Tibial nerve (tissue), 4 donors: ENCODE results near the gene ALDH7A1. TPM values are rescaled to one million over a fixed set of nuclear protein-coding genes. Genes with fewer than 3 reads are reported as not detected.

Experiments used
- DNase-seq, 2 donors: peaks; one replicate each; pipeline ENCODE4 v3.0.0-alpha.2; 2019; ENCODE audit warnings: low spot score in 2 of 2
- H3K27ac ChIP-seq, 4 donors: fragments of 200-600 bp; sonication (generic) in 3 of 4; one replicate each; pipeline ENCODE4 v1.5.1; 2017 to 2019; ENCODE audit warnings: mild to moderate bottlenecking in 1 of 4
- H3K27me3 ChIP-seq, 2 donors: fragments of 200-600 bp; sonication (generic) in 1 of 2; one replicate each; pipeline versions ENCODE4 v1.5.1 to v1.6.0; 2017 to 2019
- H3K36me3 ChIP-seq, 3 donors: fragments of 200-600 bp; sonication (generic); one replicate each; pipeline ENCODE4 v1.5.1; 2018 to 2019
- H3K4me1 ChIP-seq, 4 donors: fragments of 200-600 bp; sonication (generic) in 3 of 4; one replicate each; pipeline ENCODE4 v1.5.1; 2017 to 2019
- H3K4me3 ChIP-seq, 4 donors: fragments of 200-600 bp; sonication (generic) in 3 of 4; one replicate each; pipeline ENCODE4 v1.5.1; 2017 to 2019; ENCODE audit warnings: mild to moderate bottlenecking in 1 of 4, moderate library complexity in 1 of 4
- H3K9me3 ChIP-seq, 4 donors: fragments of 200-600 bp; sonication (generic) in 3 of 4; one replicate each; pipeline ENCODE4 v1.5.1; 2017 to 2019
- EP300 ChIP-seq, 2 donors: sonication (generic); formaldehyde crosslinking; IDR thresholded peaks; one replicate each; pipeline ENCODE4 v1.6.1; 2017; ENCODE audit warnings: antibody characterized with exemption in 2 of 2, mild to moderate bottlenecking in 1 of 2
- POLR2A ChIP-seq, 2 donors: fragments of 450-650 bp; IDR thresholded peaks; one replicate each; pipeline ENCODE4 v1.6.1; 2017; ENCODE audit warnings: antibody characterized with exemption in 2 of 2, mild to moderate bottlenecking in 2 of 2, moderate library complexity in 2 of 2
- WGBS, 2 donors: methylation state at CpG; one replicate each; pipeline ENCODE4 v1.1.5; 2018; 5-methylcytosine and 5-hydroxymethylcytosine counted together
- total RNA-seq, 4 donors: library from RNA; depleted of rRNA; stranded (reverse); fragments of >200 nt; gene quantifications; one replicate each; pipeline ENCODE4 v1.1.0, GENCODE V29; 2016
- TF ChIP-seq, protein P1 (sequence below), 5 experiments: fragments of 200-600 bp in 3 of 5; fragments of 450-650 bp in 2 of 5; sonication (generic) in 3 of 5; IDR thresholded peaks; one replicate each; pipeline ENCODE4 v1.5.1; 2016 to 2019; ENCODE audit warnings: antibody characterized with exemption in 5 of 5, mild to moderate bottlenecking in 3 of 5, moderate library complexity in 2 of 5

ALDH7A1 gene
- total RNA-seq, 4 donors from 2014 or later = 20.7 to 41.0 (median 32.9) TPM

DNA sequence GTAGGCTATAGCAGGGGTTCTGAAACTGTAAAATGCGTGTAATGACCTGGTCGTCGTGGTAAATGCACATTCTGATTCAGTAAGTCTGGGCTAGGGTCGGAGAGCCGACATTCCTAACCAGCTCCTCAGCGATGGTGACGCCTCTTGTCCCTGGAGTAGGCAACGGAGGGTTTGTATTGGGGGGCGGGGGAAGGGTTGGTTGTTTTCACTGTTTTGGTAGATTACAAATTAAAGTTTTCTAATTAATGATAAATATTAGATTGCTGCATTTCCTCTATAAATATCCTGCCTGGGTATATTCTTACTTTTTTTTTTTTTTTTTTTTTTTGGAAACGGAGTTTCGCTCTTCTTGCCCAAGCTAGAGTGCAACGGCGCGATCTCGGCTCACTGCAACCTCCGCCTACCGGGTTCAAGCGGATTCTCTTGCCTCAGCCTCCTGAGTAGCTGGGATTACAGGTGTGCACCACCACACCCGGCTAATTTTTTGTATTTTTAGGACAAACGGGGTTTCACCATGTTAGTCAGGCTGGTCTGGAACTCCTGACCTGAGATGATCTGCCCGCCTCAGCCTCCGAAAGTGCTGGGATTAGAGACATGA is 566 bp upstream of the ALDH7A1 start:
- peaks cover 0 to 17% (median 8%) of the 10 kb centered on the region in 4 donors for H3K4me1 ChIP-seq
- DNase-seq = no peak
- H3K9me3 ChIP-seq = no peaks in the 10 kb centered on the region
- 59 to 61% methylated on average over 22 of the region's 22 CpGs for WGBS, 2 donors
- peaks cover 0 to 17% (median 0%) of the 10 kb centered on the region in 3 donors for H3K36me3 ChIP-seq
- no peaks in the 10 kb centered on the region for H3K27me3 ChIP-seq
- TF ChIP-seq, protein P1, sequence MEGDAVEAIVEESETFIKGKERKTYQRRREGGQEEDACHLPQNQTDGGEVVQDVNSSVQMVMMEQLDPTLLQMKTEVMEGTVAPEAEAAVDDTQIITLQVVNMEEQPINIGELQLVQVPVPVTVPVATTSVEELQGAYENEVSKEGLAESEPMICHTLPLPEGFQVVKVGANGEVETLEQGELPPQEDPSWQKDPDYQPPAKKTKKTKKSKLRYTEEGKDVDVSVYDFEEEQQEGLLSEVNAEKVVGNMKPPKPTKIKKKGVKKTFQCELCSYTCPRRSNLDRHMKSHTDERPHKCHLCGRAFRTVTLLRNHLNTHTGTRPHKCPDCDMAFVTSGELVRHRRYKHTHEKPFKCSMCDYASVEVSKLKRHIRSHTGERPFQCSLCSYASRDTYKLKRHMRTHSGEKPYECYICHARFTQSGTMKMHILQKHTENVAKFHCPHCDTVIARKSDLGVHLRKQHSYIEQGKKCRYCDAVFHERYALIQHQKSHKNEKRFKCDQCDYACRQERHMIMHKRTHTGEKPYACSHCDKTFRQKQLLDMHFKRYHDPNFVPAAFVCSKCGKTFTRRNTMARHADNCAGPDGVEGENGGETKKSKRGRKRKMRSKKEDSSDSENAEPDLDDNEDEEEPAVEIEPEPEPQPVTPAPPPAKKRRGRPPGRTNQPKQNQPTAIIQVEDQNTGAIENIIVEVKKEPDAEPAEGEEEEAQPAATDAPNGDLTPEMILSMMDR (IDR thresholded peaks at IDR 0.05) = no peak
- TF ChIP-seq POLR2A (IDR thresholded peaks at IDR 0.05) (no peak), EP300 (IDR thresholded peaks at IDR 0.05) (no peak)
- H3K27ac ChIP-seq = peak overlapping the region; percentile 48 to 85 (median 71)
- peak overlapping the region; percentile 54 to 65 (median 58) for H3K4me3 ChIP-seq

DNA sequence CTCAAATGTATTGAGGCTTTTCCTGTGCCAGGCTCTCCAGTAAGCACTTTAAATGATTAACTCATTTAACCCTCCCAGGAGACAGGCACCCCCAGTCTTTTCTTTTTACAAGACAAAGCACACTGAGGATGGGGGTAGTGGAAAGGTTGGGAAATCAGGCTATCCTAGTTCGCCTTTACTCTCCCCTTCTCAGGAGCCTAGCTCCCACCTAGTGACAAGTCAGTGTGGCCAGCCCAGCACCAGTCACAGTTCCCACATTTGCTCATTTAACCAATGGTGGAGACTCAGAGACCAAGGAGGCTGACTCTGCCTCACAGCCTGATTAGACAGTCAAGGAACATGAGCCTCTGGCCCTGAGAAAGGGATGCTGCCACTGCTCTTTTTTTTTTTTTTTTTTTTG is 3.5 kb downstream of the ALDH7A1 start:
- TF ChIP-seq, protein P1 (IDR thresholded peaks at IDR 0.05) = no peak
- TF ChIP-seq EP300 (IDR thresholded peaks at IDR 0.05) (no peak), POLR2A (IDR thresholded peaks at IDR 0.05) (no peak)
- Histone ChIP-seq H3K27ac (no peak overlapping the region), H3K27me3 (no peaks in the 10 kb centered on the region), H3K9me3 (no peaks in the 10 kb centered on the region), H3K4me1 (peaks cover 0 to 24% (median 8%) of the 10 kb centered on the region in 4 donors), H3K4me3 (no peak overlapping the region), H3K36me3 (peaks cover 0 to 56% (median 3%) of the 10 kb centered on the region in 3 donors)
- DNase-seq = no peak
- 88 to 91% methylated on average over 1 of the region's 1 CpG for WGBS, 2 donors

DNA sequence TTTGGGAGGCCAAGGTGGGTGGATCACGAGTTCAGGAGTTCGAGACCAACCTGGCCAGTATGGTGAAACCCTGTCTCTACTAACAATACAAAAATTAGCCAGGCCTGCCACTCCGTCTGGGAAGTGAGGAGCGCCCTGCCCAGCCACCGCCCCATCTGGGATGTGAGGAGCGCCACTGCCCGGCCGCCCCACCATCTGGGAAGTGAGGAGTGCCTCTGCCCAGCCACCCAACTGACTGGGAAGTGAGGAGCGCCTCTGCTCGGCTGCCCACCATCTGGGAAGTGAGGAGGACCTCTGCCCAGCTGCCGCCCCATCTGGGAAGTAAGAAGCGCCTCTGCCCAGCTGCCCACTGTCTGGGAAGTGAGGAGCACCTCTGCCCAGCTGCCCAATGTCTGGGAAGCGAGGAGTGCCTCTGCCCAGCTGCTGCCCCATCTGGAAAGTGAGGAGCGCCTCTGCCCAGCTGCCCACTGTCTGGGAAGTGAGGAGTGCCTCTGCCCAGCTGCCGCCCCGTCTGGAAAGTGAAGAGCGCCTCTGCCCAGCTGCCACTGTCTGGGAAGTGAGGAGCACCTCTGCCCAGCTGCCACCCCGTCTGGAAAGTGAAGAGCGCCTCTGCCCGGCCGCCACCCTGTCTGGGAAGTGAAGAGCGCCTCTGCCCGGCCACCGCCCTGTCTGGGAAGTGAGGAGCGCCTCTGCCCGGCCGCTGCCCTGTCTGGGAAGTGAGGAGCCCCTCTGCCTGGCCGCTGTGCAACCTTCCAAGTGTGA is 5.3 kb downstream of the ALDH7A1 start:
- TF ChIP-seq, protein P1 (IDR thresholded peaks at IDR 0.05) = no peak
- TF ChIP-seq POLR2A (IDR thresholded peaks at IDR 0.05) = no peak
- no peak for TF ChIP-seq EP300 (IDR thresholded peaks at IDR 0.05)
- no peak for DNase-seq
- H3K36me3 ChIP-seq = peaks cover 0 to 68% (median 3%) of the 10 kb centered on the region in 3 donors

DNA sequence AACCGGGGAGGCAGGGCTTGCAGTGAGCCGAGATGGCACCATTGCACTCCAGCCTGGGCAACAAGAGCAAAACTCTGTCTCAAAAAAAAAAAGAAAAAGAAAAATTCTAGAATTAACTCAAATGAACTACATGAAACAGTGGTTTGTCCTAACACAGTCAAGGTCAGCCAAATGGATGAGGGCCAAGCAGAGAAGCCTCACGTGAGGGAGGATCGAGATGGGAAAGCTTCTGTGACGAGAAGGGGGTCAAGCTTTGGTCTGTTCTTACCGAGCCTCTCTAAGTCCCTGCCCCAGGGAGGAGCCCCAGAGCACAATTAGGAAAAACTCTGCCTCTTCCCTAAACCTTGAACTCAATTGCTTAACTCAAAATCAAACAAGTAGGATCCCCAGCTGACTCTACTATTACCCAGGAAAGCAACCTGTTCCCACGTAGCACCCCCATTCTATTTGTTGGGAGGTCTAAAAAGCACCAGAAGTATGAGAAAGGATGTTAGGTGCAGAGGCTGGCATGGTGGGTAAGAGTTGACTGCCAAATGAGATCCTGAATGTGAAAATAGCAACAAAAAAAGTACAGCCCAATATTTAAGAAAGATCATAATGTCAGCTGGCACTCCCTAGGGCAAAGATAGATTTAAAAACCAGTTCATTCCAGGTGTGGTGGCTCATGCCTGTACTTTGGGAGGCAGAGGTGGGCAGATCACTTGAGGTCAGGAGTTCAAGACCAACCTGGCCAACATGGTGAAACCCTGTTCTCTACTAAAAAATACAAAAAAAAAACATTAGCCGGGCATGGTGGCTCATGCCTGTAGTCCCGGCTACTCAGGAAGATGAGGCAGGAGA is 7.2 kb downstream of the ALDH7A1 start:
- DNase-seq = no peak

More for the DNA sequence above, 5.3 kb downstream of the ALDH7A1 start:
- Histone ChIP-seq H3K4me1 (peaks cover 0 to 24% (median 8%) of the 10 kb centered on the region in 4 donors), H3K27ac (no peak overlapping the region), H3K9me3 (no peaks in the 10 kb centered on the region), H3K27me3 (no peaks in the 10 kb centered on the region), H3K4me3 (no peak overlapping the region)
- WGBS, 2 donors = 90 to 95% methylated on average over 24 to 27 of the region's 28 CpGs

More for the DNA sequence above, 7.2 kb downstream of the ALDH7A1 start:
- Histone ChIP-seq H3K9me3 (no peaks in the 10 kb centered on the region), H3K4me1 (peaks cover 0 to 8% (median 0%) of the 10 kb centered on the region in 4 donors), H3K27me3 (no peaks in the 10 kb centered on the region), H3K27ac (no peak overlapping the region), H3K36me3 (peaks cover 0 to 87% (median 3%) of the 10 kb centered on the region in 3 donors), H3K4me3 (no peak overlapping the region)
- TF ChIP-seq, protein P1 (IDR thresholded peaks at IDR 0.05) = no peak
- TF ChIP-seq EP300 (IDR thresholded peaks at IDR 0.05) (no peak), POLR2A (IDR thresholded peaks at IDR 0.05) (no peak)
- WGBS, 2 donors = 61 to 64% methylated on average over 9 of the region's 9 CpGs
